IMR-90 (cell line): ENCODE data around the gene MEGF10. TPM values are rescaled to one million over a fixed set of nuclear protein-coding genes. Genes with fewer than 3 reads are reported as not detected.

Source experiments
- ATAC-seq: fragments of 200-7000 bp; cut with Tn5 transposase; 2 replicates; pipeline ENCODE4 v1.9.1; 2020; ENCODE audit warnings: low read depth, mild to moderate bottlenecking, moderate library complexity
- BruUV-seq: library from RNA; stranded (reverse); fragments of 400-500 nt; replicated peaks from 2 replicates; lab custom pipeline; 2021; lab: Mats Ljungman, UMichigan
- CTCF ChIA-PET: fragments of 300-600 bp; formaldehyde crosslinking; extraction: SDS; loops from one replicate; lab custom pipeline; 2021; ENCODE audit warnings: antibody characterized with exemption; lab: Yijun Ruan, JAX
- POLR2A ChIA-PET: fragments of 300-600 bp; sonication (Branson Sonifier 250); formaldehyde crosslinking; loops from one replicate; lab custom pipeline; 2022; ENCODE audit warnings: antibody characterized with exemption; ENCODE audit not compliant: unreplicated experiment; lab: Charles Lee
- DNase-seq: peaks from one replicate; pipeline ENCODE4 v3.0.0; 2013
- H2AFZ ChIP-seq: replicated peaks from 2 replicates; pipeline ENCODE3; 2013; ENCODE audit warnings: low read length, mild to moderate bottlenecking; ENCODE audit not compliant: poor library complexity
- H2AK5ac ChIP-seq: 2 replicates; pipeline ENCODE4 v1.6.1; 2013; ENCODE audit warnings: low read depth, low read length, inconsistent platforms
- H2AK9ac ChIP-seq: replicated peaks from 2 replicates; pipeline ENCODE3; 2013; ENCODE audit warnings: mild to moderate bottlenecking, low read depth, low read length, moderate library complexity; ENCODE audit not compliant: poor library complexity
- H2BK120ac ChIP-seq: 2 replicates; pipeline ENCODE4 v1.6.1; 2013; ENCODE audit warnings: low read depth, low read length, inconsistent platforms
- H2BK15ac ChIP-seq: 3 replicates; pipeline ENCODE4 v1.6.1; 2013; ENCODE audit warnings: low read depth, low read length, inconsistent platforms
- H2BK20ac ChIP-seq: 2 replicates; pipeline ENCODE4 v1.6.1; 2013; ENCODE audit warnings: low read depth, mild to moderate bottlenecking, inconsistent platforms, low read length, moderate library complexity
- H2BK5ac ChIP-seq: 2 replicates; pipeline ENCODE4 v1.6.1; 2013; ENCODE audit warnings: mild to moderate bottlenecking, low read depth, low read length, inconsistent platforms; ENCODE audit not compliant: poor library complexity, severe bottlenecking
- H3K14ac ChIP-seq: replicated peaks from 2 replicates; pipeline ENCODE4 v1.6.1; 2013; ENCODE audit warnings: low read depth, low read length, inconsistent platforms
- H3K18ac ChIP-seq: 2 replicates; pipeline ENCODE4 v1.6.1; 2013; ENCODE audit warnings: low read depth, low read length, control low read depth
- H3K23ac ChIP-seq: 2 replicates; pipeline ENCODE4 v1.6.1; 2013; ENCODE audit warnings: low read depth, low read length, inconsistent platforms
- H3K27ac ChIP-seq: 2 replicates; pipeline ENCODE4 v1.5.1; 2013; ENCODE audit warnings: mild to moderate bottlenecking, control low read depth, low read length; ENCODE audit not compliant: insufficient read depth
- H3K27me3 ChIP-seq: 2 replicates; pipeline ENCODE4 v1.6.1; 2013; ENCODE audit warnings: low read length; ENCODE audit not compliant: control insufficient read depth, insufficient read depth
- H3K36me3 ChIP-seq: 2 replicates; pipeline ENCODE4 v1.6.1; 2013; ENCODE audit warnings: low read length, mixed read lengths; ENCODE audit not compliant: control insufficient read depth, insufficient read depth
- H3K4ac ChIP-seq: 2 replicates; pipeline ENCODE4 v1.6.1; 2013; ENCODE audit warnings: low read depth, low read length, inconsistent platforms
- H3K4me1 ChIP-seq: 2 replicates; pipeline ENCODE4 v1.6.1; 2013; ENCODE audit warnings: low read length, mixed read lengths; ENCODE audit not compliant: control insufficient read depth, insufficient read depth
- H3K4me2 ChIP-seq: 2 replicates; pipeline ENCODE4 v1.6.1; 2013; ENCODE audit warnings: low read depth, mild to moderate bottlenecking, control low read depth, low read length, moderate library complexity
- H3K4me3 ChIP-seq: 2 replicates; pipeline ENCODE4 v1.5.1; 2013; ENCODE audit warnings: low read depth, mild to moderate bottlenecking, control low read depth, low read length, moderate library complexity; ENCODE audit not compliant: insufficient read depth
- H3K56ac ChIP-seq: 2 replicates; pipeline ENCODE4 v1.6.1; 2013; ENCODE audit warnings: low read length, inconsistent platforms; ENCODE audit not compliant: insufficient read depth; ENCODE audit errors: extremely low read depth
- H3K79me1 ChIP-seq, 2 experiments: 2 replicates each; pipeline ENCODE4 v1.6.1; 2013; ENCODE audit warnings: low read length in 2 of 2, inconsistent platforms in 1 of 2, low read depth in 1 of 2
- H3K9ac ChIP-seq: 2 replicates; pipeline ENCODE4 v1.6.1; 2013; ENCODE audit warnings: low read depth, low read length, control low read depth
- H3K9me1 ChIP-seq: 2 replicates; pipeline ENCODE4 v1.6.1; 2013; ENCODE audit warnings: low read length, inconsistent platforms; ENCODE audit not compliant: insufficient read depth
- H3K9me3 ChIP-seq: 2 replicates; pipeline ENCODE4 v1.6.1; 2013; ENCODE audit warnings: low read length; ENCODE audit not compliant: control insufficient read depth, insufficient read depth
- H4K20me1 ChIP-seq: 2 replicates; pipeline ENCODE4 v1.6.1; 2013; ENCODE audit warnings: low read length, inconsistent platforms; ENCODE audit not compliant: insufficient read depth
- H4K5ac ChIP-seq: 2 replicates; pipeline ENCODE4 v1.6.1; 2013; ENCODE audit warnings: mild to moderate bottlenecking, low read depth, low read length, control low read depth
- H4K8ac ChIP-seq, 2 experiments: 2 replicates each; pipeline ENCODE4 v1.6.1; 2013; ENCODE audit warnings: low read depth in 2 of 2, low read length in 2 of 2, control low read depth in 1 of 2, inconsistent platforms in 1 of 2
- H4K91ac ChIP-seq: 2 replicates; pipeline ENCODE4 v1.6.1; 2013; ENCODE audit warnings: low read depth, low read length, inconsistent platforms; ENCODE audit not compliant: insufficient read depth
- CHD1 ChIP-seq: IDR thresholded peaks from 2 replicates; pipeline ENCODE4 v1.6.1; 2012; ENCODE audit warnings: low read depth, low read length, improper control_type of control experiment
- MXI1 ChIP-seq: IDR thresholded peaks from 2 replicates; pipeline ENCODE4 v1.6.1; 2012; ENCODE audit warnings: low read depth, mild to moderate bottlenecking, low read length, moderate library complexity, borderline replicate concordance
- RAD21 ChIP-seq: IDR thresholded peaks from 2 replicates; pipeline ENCODE4 v1.6.1; 2012; ENCODE audit warnings: low read length, improper control_type of control experiment
- SMC3 ChIP-seq: fragments of 150-350 bp; IDR thresholded peaks from 2 replicates; pipeline ENCODE4 v1.6.1; 2016; ENCODE audit warnings: low read depth, mild to moderate bottlenecking, antibody characterized with exemption, low read length, moderate library complexity
- WGBS, 2 experiments: methylation state at CpG; one replicate each; pipeline versions ENCODE4 v1.1.5 to v1.1.7; 2013; ENCODE audit warnings: missing lambda C conversion rate in 2 of 2; ENCODE audit not compliant: insufficient read length in 1 of 2; ENCODE audit errors: extremely low coverage in 2 of 2; 5-methylcytosine and 5-hydroxymethylcytosine counted together
- dilution Hi-C: fragments of 300-500 bp; cut with HindIII; formaldehyde crosslinking; loops from one replicate; pipeline ENCODE4 v1.14.3; 2018; ENCODE audit warnings: low sequenced_read_pairs; ENCODE audit not compliant: unreplicated experiment
- in situ Hi-C: fragments of 300-500 bp; cut with MboI; formaldehyde crosslinking; loops from 3 replicates; pipeline ENCODE4 v1.14.3; 2019; ENCODE audit warnings: low sequenced_read_pairs, inconsistent platforms, mixed read lengths
- intact Hi-C: fragments of 100-400 bp; cut with micrococcal nuclease; formaldehyde crosslinking; loops from 2 replicates; pipeline ENCODE4 v1.10.0; 2022
- polyA plus RNA-seq, 3 experiments: library from polyadenylated mRNA; depleted of rRNA; stranded (reverse); fragments of >200 nt; gene quantifications; 2 replicates each; pipeline ENCODE4 v1.2.3, GENCODE V29; 2012; ENCODE audit warnings: low replicate concordance in 1 of 3
- total RNA-seq: library from RNA; depleted of rRNA; stranded (reverse); fragments of >200 nt; gene quantifications from 2 replicates; pipeline ENCODE4 v1.2.3, GENCODE V29; 2012

MEGF10 gene
- total and polyA plus RNA-seq, 2 of the 4 experiments (the other 2 are of a cell fraction) = not detected

GRCh38 chr5:127335381-127335780, 44.8 kb downstream of the MEGF10 start:
- Histone ChIP-seq H3K56ac (no peak overlapping the region), H3K9ac (no peak overlapping the region), H3K9me1 (no peaks in the 10 kb centered on the region), H4K5ac (no peak overlapping the region), H3K79me1 (no peaks in the 10 kb centered on the region), H2AFZ (no peak overlapping the region), H3K4me3 (no peak overlapping the region), H4K91ac (no peak overlapping the region), H3K4ac (no peak overlapping the region), H3K4me1 (no peaks in the 10 kb centered on the region), H3K18ac (no peak overlapping the region), H2BK5ac (no peak overlapping the region), H3K23ac (no peak overlapping the region), H4K20me1 (no peaks in the 10 kb centered on the region), H3K27ac (no peak overlapping the region), H3K9me3 (no peaks in the 10 kb centered on the region), H3K36me3 (no peaks in the 10 kb centered on the region), H2BK120ac (no peak overlapping the region), H3K14ac (no peak overlapping the region), H3K4me2 (no peak overlapping the region), H2AK9ac (no peak overlapping the region), H2AK5ac (no peak overlapping the region), H4K8ac (no peak overlapping the region), H2BK15ac (no peak overlapping the region), H3K27me3 (peaks cover 10% of the 10 kb centered on the region), H2BK20ac (no peak overlapping the region)
- ATAC-seq (no peak), DNase-seq (no peak)
- CTCF ChIA-PET = no interaction called here
- no CpG with 5 or more reads among the region's 2 CpGs for WGBS, 2 experiments
- TF ChIP-seq CHD1 = no peak
- no peak for TF ChIP-seq RAD21
- TF ChIP-seq MXI1 = no peak
- no peak for TF ChIP-seq SMC3
- dilution Hi-C loops = no loop called here
- BruUV-seq = no TSS peak
- intact Hi-C loops = no loop called here
- POLR2A ChIA-PET = no interaction called here
- in situ Hi-C loops = no loop called here
